Mesenchymal stem cell (in vitro differentiated cells and primary cell): Measurements from ENCODE around the gene MUS81.
A peak's percentile ranks its signal among the peaks of the same experiment; 100 is the strongest.

Experiments
- DNase-seq: peaks from one replicate; pipeline ENCODE4 v3.0.0-alpha.2; 2013
- H2AFZ ChIP-seq: one replicate; pipeline ENCODE4 v1.6.1; 2013; ENCODE audit warnings: low read depth, mild to moderate bottlenecking, control low read depth, inconsistent platforms, low read length, moderate library complexity
- H2AK5ac ChIP-seq: 2 replicates; pipeline ENCODE4 v1.6.1; 2013; ENCODE audit warnings: low read length, moderate library complexity, mild to moderate bottlenecking, inconsistent platforms; ENCODE audit not compliant: severe bottlenecking
- H2BK120ac ChIP-seq: one replicate; pipeline ENCODE4 v1.6.1; 2013; ENCODE audit warnings: low read depth, mild to moderate bottlenecking, inconsistent platforms, low read length, moderate library complexity
- H2BK12ac ChIP-seq, 2 experiments: one replicate each; pipeline ENCODE4 v1.6.1; 2013; ENCODE audit warnings: inconsistent platforms in 2 of 2, low read length in 2 of 2, mild to moderate bottlenecking in 2 of 2, moderate library complexity in 2 of 2, control low read depth in 1 of 2
- H2BK15ac ChIP-seq: one replicate; pipeline ENCODE4 v1.6.1; 2013; ENCODE audit warnings: mild to moderate bottlenecking, low read depth, inconsistent platforms; ENCODE audit not compliant: poor library complexity, severe bottlenecking
- H2BK5ac ChIP-seq: 2 replicates; pipeline ENCODE4 v1.6.1; 2013; ENCODE audit warnings: low read depth, mild to moderate bottlenecking, low read length, control low read depth, inconsistent platforms; ENCODE audit not compliant: poor library complexity, severe bottlenecking
- H3K14ac ChIP-seq, 2 experiments: one replicate each; pipeline ENCODE4 v1.6.1; 2013; ENCODE audit warnings: inconsistent platforms in 2 of 2, low read length in 2 of 2, control low read depth in 1 of 2, mild to moderate bottlenecking in 1 of 2, moderate library complexity in 1 of 2
- H3K18ac ChIP-seq, 2 experiments: one replicate each; pipeline ENCODE4 v1.6.1; 2013; ENCODE audit warnings: inconsistent platforms in 2 of 2, low read length in 2 of 2, control low read depth in 1 of 2, low read depth in 1 of 2, mild to moderate bottlenecking in 1 of 2
- H3K23ac ChIP-seq, 2 experiments: one replicate each; pipeline ENCODE4 v1.6.1; 2013; ENCODE audit warnings: inconsistent platforms in 2 of 2, low read length in 2 of 2, mild to moderate bottlenecking in 2 of 2, moderate library complexity in 2 of 2, control low read depth in 1 of 2
- H3K27ac ChIP-seq: 2 replicates; pipeline ENCODE4 v1.5.1; 2013; ENCODE audit warnings: mild to moderate bottlenecking, moderate library complexity, low read length, control low read depth, inconsistent platforms; ENCODE audit not compliant: poor library complexity, severe bottlenecking
- H3K27me3 ChIP-seq, 2 experiments: 2 replicates each; pipeline versions ENCODE4 v1.6.1 to v1.7.0; 2013; ENCODE audit warnings: low read length in 2 of 2, mild to moderate bottlenecking in 2 of 2, moderate library complexity in 2 of 2, control low read depth in 1 of 2, inconsistent platforms in 1 of 2; ENCODE audit not compliant: control insufficient read depth in 1 of 2, insufficient read depth in 1 of 2
- H3K36me3 ChIP-seq, 2 experiments: 2 replicates each; pipeline versions ENCODE4 v1.6.1 to v1.7.0; 2013; ENCODE audit warnings: low read length in 2 of 2, control low read depth in 1 of 2, inconsistent platforms in 1 of 2, low read depth in 1 of 2, mild to moderate bottlenecking in 1 of 2; ENCODE audit not compliant: insufficient read depth in 2 of 2, control insufficient read depth in 1 of 2
- H3K4ac ChIP-seq, 2 experiments: one replicate each; pipeline ENCODE4 v1.6.1; 2013; ENCODE audit warnings: inconsistent platforms in 2 of 2, low read length in 2 of 2, mild to moderate bottlenecking in 2 of 2, moderate library complexity in 2 of 2, control low read depth in 1 of 2, low read depth in 1 of 2
- H3K4me1 ChIP-seq: 2 replicates; pipeline ENCODE4 v1.6.1; 2013; ENCODE audit warnings: low read depth, low read length, control low read depth; ENCODE audit not compliant: control insufficient read depth, insufficient read depth
- H3K4me2 ChIP-seq: 2 replicates; pipeline ENCODE4 v1.6.1; 2013; ENCODE audit warnings: low read length, mild to moderate bottlenecking, inconsistent platforms; ENCODE audit not compliant: poor library complexity, severe bottlenecking
- H3K4me3 ChIP-seq, 2 experiments: 2 replicates each; pipeline versions ENCODE4 v1.5.1 to v1.7.0; 2013; ENCODE audit warnings: low read length in 2 of 2, mild to moderate bottlenecking in 2 of 2, control low read depth in 1 of 2, low read depth in 1 of 2; ENCODE audit not compliant: insufficient read depth in 1 of 2
- H3K79me1 ChIP-seq: replicated peaks from 2 replicates; pipeline ENCODE4 v1.6.1; 2013; ENCODE audit warnings: mild to moderate bottlenecking, control low read depth, low read length, inconsistent platforms; ENCODE audit not compliant: poor library complexity, severe bottlenecking
- H3K9ac ChIP-seq: 2 replicates; pipeline ENCODE4 v1.7.0; 2013; ENCODE audit warnings: mild to moderate bottlenecking, low read length, moderate library complexity
- H3K9me3 ChIP-seq: 2 replicates; pipeline ENCODE4 v1.7.0; 2013; ENCODE audit warnings: mild to moderate bottlenecking, low read length; ENCODE audit not compliant: control insufficient read depth
- H4K8ac ChIP-seq: one replicate; pipeline ENCODE4 v1.6.1; 2013; ENCODE audit warnings: inconsistent platforms, mild to moderate bottlenecking, low read length, moderate library complexity
- H4K91ac ChIP-seq: one replicate; pipeline ENCODE4 v1.6.1; 2013; ENCODE audit warnings: mild to moderate bottlenecking, low read length, inconsistent platforms
- WGBS: methylation state at CpG from one replicate; pipeline ENCODE4 v1.1.7; 2013; ENCODE audit warnings: mixed read lengths; 5-methylcytosine and 5-hydroxymethylcytosine counted together

The MUS81 gene

DNA sequence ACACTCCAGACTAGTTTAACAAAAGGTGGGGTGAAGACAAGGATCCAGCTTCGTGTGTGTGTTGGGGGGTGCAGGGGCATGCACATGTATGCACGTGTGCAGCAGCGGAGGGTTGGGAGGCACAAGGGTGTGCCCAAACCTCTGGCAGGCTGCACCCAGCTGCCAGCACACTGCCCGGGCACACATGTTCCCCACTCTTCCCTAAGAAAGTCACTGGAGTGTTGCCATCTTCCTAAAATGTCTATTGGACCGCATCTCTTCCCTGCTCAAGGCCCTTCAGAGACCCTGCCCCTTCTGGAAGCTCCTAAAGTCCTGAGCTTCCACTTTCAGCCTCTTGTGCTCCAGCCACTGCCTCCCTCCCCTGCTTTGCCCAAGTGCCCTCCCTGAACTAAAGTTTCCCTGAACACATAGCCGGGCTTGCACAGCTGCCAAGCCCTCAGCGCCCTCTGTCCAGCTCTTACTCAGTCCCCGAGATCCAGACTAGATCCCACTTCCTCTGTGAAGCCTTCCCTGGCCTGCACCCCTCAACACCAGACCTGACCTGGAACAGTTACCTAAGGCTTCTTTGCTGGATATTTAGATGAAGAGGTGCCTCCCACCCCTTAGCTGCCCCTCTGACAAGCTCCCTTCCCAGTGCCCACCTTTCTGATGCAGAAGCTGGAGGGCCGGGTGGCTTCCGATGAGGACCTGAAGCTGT is 8.3 kb upstream of the MUS81 start:
- Histone ChIP-seq H2AK5ac (no peak overlapping the region), H2BK120ac (no peak overlapping the region), H3K79me1 (peaks cover 5% of the 10 kb centered on the region), H2BK12ac (peak overlapping the region in 1 of 2 experiments; percentile 11), H4K8ac (peak overlapping the region; percentile 39), H2AFZ (no peak overlapping the region), H2BK5ac (no peak overlapping the region), H3K27me3 (no peaks in the 10 kb centered on the region), H2BK15ac (no peak overlapping the region), H3K9me3 (peaks cover 5% of the 10 kb centered on the region), H3K27ac (no peak overlapping the region), H4K91ac (no peak overlapping the region), H3K14ac (no peak overlapping the region), H3K4me1 (peaks cover 29% of the 10 kb centered on the region), H3K23ac (no peak overlapping the region), H3K4me3 (no peak overlapping the region), H3K9ac (no peak overlapping the region), H3K18ac (no peak overlapping the region), H3K4me2 (no peak overlapping the region), H3K4ac (no peak overlapping the region), H3K36me3 (peaks cover 57 to 63% of the 10 kb centered on the region in 2 experiments)
- WGBS, result 94% methylated on average over 10 of the region's 10 CpGs
- no peak for DNase-seq

DNA sequence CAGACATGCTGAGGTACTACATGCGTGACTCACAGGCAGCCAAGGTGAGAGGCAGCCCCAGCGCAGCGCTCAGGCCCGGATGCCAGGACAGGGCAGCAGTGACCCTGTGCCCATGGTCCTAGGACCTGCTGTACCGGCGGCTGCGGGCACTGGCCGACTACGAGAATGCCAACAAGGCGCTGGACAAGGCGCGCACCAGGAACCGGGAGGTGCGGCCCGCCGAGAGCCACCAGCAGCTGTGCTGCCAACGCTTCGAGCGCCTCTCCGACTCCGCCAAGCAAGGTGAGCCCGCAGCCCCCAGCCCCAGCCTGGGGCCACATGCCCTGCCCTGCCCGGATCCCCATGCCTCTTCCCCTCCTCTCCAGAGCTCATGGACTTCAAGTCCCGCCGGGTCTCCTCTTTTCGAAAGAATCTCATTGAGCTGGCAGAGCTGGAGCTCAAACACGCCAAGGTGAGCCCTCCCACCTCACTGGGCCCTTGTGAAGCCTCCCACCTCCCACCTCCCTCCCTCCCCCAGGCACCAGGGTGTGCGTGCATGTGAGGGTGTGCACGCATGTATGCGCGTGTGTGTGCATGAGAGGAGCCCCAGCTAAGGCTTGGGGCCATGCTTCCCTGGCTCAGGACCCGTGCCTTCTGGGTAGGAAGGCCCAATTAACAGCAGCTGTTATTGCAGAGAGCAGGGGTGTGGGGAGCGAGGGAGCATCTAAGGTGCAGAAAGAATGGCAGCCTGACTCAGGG is 7.6 kb upstream of the MUS81 start:
- H3K4ac ChIP-seq, result no peak overlapping the region
- DNase-seq, result no peak
- peaks cover 5% of the 10 kb centered on the region for H3K79me1 ChIP-seq
- no peak overlapping the region for H3K4me2 ChIP-seq
- H3K4me1 ChIP-seq, result peaks cover 29% of the 10 kb centered on the region
- no peak overlapping the region for H2AFZ ChIP-seq
- peaks cover 57 to 63% of the 10 kb centered on the region in 2 experiments for H3K36me3 ChIP-seq
- no peak overlapping the region for H3K14ac ChIP-seq
- no peak overlapping the region for H2AK5ac ChIP-seq
- H3K27ac ChIP-seq, result no peak overlapping the region
- peaks cover 5% of the 10 kb centered on the region for H3K9me3 ChIP-seq
- H2BK120ac ChIP-seq, result no peak overlapping the region
- H2BK5ac ChIP-seq, result no peak overlapping the region
- no peak overlapping the region for H3K23ac ChIP-seq
- no peak overlapping the region for H4K91ac ChIP-seq
- H3K9ac ChIP-seq, result peak overlapping the region; percentile 94
- H2BK12ac ChIP-seq, result peak overlapping the region in 1 of 2 experiments; percentile 11
- no peaks in the 10 kb centered on the region for H3K27me3 ChIP-seq
- no peak overlapping the region for H3K18ac ChIP-seq
- 99% methylated on average over 33 of the region's 33 CpGs for WGBS
- no peak overlapping the region for H2BK15ac ChIP-seq
- no peak overlapping the region for H4K8ac ChIP-seq
- H3K4me3 ChIP-seq, result no peak overlapping the region

DNA sequence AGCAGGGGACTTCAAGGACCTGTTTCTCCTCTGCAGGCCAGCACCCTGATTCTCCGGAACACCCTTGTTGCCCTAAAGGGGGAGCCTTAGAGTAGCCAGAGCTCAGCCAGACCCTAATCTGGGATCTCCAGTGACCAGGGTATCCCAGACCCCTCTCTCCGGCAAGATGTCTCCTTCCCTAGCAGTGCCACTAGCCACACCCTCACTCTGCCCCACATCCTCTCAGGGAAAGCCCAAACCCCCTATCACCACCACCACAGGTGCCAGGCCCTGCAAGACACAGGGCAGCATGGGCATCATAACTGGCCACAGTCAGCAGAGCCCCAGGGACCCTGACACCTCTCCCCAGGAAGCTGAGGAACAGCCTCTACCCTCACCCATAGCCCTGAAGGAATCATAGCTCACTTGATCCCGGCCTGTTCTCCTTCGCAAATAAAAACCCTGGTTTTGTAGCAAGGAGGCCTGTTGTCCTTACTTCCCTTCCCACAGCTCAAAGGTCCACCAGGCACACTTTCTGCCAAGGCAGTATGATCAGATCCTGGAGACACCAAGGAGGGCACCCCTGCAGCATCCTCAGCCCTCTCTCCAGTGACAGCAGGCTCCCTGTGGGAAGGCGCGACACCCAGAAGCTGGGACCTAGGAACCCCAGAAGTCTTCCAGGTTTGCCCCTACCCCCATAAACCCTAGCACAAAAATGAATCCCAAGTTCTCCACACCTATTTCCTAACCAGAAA is 6.8 kb upstream of the MUS81 start:
- no peak overlapping the region for H3K4me2 ChIP-seq
- WGBS, result 96% methylated on average over 6 of the region's 6 CpGs
- H3K27me3 ChIP-seq, result no peaks in the 10 kb centered on the region
- H3K18ac ChIP-seq, result no peak overlapping the region
- peaks cover 5% of the 10 kb centered on the region for H3K9me3 ChIP-seq
- no peak overlapping the region for H2BK120ac ChIP-seq
- H3K14ac ChIP-seq, result no peak overlapping the region
- peaks cover 5% of the 10 kb centered on the region for H3K79me1 ChIP-seq
- H3K36me3 ChIP-seq, result peaks cover 57 to 63% of the 10 kb centered on the region in 2 experiments
- no peak overlapping the region for H2BK12ac ChIP-seq
- no peak overlapping the region for H2AFZ ChIP-seq
- H2BK15ac ChIP-seq, result no peak overlapping the region
- H4K91ac ChIP-seq, result no peak overlapping the region
- peaks cover 29% of the 10 kb centered on the region for H3K4me1 ChIP-seq
- H3K23ac ChIP-seq, result no peak overlapping the region
- no peak overlapping the region for H3K4me3 ChIP-seq
- DNase-seq, result no peak
- H3K27ac ChIP-seq, result no peak overlapping the region
- H3K9ac ChIP-seq, result peak overlapping the region; percentile 94
- no peak overlapping the region for H2AK5ac ChIP-seq
- no peak overlapping the region for H3K4ac ChIP-seq
- no peak overlapping the region for H4K8ac ChIP-seq
- no peak overlapping the region for H2BK5ac ChIP-seq

DNA sequence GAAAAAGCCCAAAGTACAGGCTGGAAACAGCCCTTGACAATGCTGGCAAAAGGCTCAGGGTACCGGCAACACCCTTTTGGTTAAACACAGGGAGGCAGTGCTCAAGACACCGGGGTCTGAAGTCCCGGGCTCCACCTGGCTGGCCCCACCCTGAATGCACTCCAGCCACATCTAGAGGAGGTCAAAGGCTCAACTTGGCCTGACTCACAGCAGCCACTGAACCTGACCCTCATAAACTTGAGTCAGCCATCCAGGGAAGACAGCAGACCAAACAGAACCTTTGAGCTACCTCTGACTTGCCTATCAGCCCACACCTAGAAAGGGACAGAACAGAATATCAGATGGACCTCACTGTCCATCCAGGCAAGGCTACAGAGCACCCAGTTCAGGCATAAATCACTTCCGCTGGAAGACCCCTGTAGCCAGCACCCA is 6.1 kb upstream of the MUS81 start:
- Histone ChIP-seq H3K4me3 (no peak overlapping the region), H4K91ac (no peak overlapping the region), H3K36me3 (peaks cover 57 to 63% of the 10 kb centered on the region in 2 experiments), H3K9ac (peak overlapping the region; percentile 94), H3K23ac (no peak overlapping the region), H3K4ac (no peak overlapping the region), H3K18ac (no peak overlapping the region), H2AFZ (no peak overlapping the region), H4K8ac (no peak overlapping the region), H2BK15ac (no peak overlapping the region), H3K27me3 (no peaks in the 10 kb centered on the region), H3K4me2 (no peak overlapping the region), H2BK120ac (no peak overlapping the region), H2BK12ac (no peak overlapping the region), H3K27ac (no peak overlapping the region), H3K4me1 (peaks cover 29% of the 10 kb centered on the region), H3K9me3 (peaks cover 5% of the 10 kb centered on the region), H2BK5ac (no peak overlapping the region), H3K14ac (no peak overlapping the region), H2AK5ac (no peak overlapping the region), H3K79me1 (peaks cover 5% of the 10 kb centered on the region)
- DNase-seq, result no peak
- 98% methylated on average over 4 of the region's 4 CpGs for WGBS
